Activated CD8-positive, alpha-beta memory T cell treated with anti-CD3 and anti-CD28 coated beads for 24 hours (primary cell): ENCODE measurements around the gene ENTPD5.
"Not testable (repeated sequence)": the region's sequence is repeated elsewhere in the genome, so short reads cannot be mapped to it uniquely, and the experiment has no call there.

Source experiments
- DNase-seq: peaks from one replicate; pipeline ENCODE4 v3.0.0-alpha.2; 2020

Gene ENTPD5

DNA sequence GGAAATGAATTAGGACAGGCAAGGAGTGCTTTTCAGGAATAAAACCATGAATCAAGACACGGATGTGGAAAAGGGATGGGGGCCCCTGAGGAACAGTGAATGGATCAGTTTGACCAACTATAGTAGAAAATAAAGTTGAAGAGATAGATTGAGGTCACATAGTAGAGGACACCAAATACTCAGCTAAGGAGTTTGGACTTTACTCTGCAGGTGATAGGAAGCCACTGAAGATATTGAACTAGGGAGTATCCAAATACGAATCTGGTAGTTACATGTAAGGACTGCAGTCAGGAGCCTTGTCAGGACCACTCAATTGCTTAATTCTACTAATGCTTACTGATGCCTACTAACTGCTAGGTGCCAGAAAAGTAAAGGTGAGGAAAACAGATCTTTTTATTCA is 20.4 kb downstream of the ENTPD5 start:
- DNase-seq = no peak

- no peak for DNase-seq
Observed at GRCh38 chr14:73997944-73998447, 21.1 kb downstream of the ENTPD5 start.

- no peak for DNase-seq
Observed at GRCh38 chr14:73997108-73997943, 21.8 kb downstream of the ENTPD5 start.

GRCh38 chr14:73996731-73997107 is 22.4 kb downstream of the ENTPD5 start:
- no peak for DNase-seq

DNA sequence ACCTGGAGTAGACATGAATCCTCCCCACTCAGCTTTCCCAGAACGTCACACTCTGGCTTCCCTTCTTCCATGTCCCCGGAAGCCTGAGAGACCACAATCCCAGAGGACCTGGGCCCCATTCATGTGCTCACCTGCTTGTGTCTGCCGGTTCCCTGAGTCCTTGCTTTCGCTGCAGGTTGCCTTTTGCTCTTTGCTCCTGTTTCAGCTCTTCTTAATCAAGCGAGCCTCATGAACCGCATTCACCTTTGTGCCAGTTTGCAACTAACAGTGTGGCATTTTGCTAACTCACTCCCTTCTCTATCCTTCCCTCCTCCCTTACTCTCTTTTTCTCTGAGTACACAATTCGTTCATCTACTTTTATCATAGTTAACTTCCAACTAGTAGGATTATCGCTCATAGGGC is 23.1 kb downstream of the ENTPD5 start:
- no peak for DNase-seq

DNA sequence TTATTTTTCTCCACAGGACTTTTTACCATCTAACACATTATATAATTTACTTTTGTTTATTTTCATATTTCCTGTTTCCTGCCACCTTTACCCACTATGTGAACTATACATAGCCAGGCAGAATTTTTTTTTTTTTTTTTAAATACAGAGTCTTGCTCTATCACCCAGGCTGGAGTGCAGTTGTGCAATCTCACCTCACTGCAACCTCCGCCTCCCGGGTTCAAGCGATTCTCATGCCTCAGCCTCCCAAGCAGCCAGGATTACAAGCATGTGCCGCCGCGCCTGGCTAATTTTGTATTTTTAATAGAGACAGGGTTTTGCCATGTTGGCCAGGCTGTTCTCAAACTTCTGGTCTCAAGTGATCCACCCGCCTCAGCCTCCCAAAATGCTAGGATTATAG is 24.2 kb downstream of the ENTPD5 start:
- DNase-seq = not testable (repeated sequence)

DNA sequence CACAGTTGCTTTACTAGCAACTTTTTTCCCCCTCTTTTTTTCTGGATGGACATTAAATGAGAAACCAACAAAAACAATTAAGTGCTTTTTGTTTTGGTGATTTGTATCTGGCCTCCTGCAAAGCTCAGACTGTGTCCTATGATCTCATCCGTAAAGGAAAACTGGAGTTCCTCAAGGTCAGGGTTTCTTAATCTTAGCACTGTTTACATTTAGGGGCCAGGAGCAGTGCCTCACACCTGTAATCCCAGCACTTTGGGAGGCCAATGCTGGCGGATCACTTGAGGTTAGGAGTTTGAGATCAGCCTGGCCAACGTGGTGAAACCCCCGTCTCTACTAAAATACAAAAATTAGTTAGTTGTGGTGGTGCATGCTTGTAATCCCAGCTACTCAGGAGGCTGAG is 28.0 kb downstream of the ENTPD5 start:
- DNase-seq = no peak

GRCh38 chr14:73988656-73989055 is 30.4 kb downstream of the ENTPD5 start:
- DNase-seq = not testable (repeated sequence)

- DNase-seq = no peak
Observed at GRCh38 chr14:73988065-73988464, 31.0 kb downstream of the ENTPD5 start.

DNA sequence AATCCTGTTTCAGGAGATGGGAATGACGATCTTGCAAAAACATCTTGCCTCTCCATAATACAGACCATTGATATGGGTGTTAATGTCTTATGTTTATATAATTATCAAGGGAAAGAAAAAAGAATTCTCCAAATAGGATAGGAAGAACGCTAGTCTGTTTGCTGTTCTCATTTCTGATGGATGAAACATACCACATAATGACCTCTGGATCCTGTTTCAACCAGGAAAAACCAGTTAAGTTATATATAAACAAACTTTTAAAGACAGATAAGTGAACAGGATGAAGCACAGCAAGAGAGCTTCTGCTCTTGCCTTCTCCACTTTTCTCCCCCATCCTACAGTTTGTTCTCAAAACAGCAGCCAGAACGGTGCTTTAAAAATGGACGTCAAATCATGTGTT is 41.2 kb downstream of the ENTPD5 start:
- no peak for DNase-seq

DNA sequence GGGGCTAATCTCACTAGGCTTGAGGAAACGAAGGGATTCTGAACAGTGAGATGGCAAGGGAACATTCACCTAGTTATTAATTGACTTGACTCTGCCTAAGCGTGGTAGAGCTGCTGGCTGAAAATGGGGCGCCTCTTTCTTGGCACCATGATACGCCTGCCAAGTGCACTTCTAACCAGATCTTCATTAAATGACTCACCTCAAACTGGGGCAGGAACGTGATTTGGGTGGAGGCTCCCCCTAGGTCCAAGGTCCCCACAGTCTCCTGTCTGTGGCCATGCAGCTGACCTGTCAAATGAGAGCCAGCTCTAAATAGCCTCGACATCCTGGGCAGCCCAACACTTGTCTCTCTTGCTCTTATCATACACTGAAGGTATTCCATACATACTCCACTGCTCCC is 43.0 kb downstream of the ENTPD5 start:
- no peak for DNase-seq

GRCh38 chr14:73973497-73973896 is 45.6 kb downstream of the ENTPD5 start:
- no peak for DNase-seq

GRCh38 chr14:73968885-73969284 is 50.2 kb downstream of the ENTPD5 start:
- no peak for DNase-seq

DNA sequence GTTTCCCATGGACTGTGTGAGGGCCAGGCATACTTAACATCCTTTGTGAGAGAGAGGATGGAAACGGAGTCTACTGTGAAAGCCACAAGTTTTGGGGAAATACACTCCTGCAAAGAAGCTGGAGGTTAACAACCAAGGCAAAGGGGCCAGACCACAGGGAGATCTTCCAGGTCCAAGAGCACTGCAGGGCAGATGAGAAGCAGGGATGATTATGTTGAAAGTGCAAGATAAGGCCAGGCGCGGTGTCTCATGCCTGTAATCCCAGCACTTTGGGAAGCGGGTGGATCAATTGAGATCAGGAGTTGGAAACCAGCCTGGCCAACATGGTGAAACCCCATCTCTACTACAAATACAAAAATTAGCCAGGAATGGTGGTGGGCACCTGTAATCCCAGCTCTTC is 53.9 kb downstream of the ENTPD5 start:
- DNase-seq = no peak

GRCh38 chr14:73961192-73961591 is 57.9 kb downstream of the ENTPD5 start:
- no peak for DNase-seq

DNA sequence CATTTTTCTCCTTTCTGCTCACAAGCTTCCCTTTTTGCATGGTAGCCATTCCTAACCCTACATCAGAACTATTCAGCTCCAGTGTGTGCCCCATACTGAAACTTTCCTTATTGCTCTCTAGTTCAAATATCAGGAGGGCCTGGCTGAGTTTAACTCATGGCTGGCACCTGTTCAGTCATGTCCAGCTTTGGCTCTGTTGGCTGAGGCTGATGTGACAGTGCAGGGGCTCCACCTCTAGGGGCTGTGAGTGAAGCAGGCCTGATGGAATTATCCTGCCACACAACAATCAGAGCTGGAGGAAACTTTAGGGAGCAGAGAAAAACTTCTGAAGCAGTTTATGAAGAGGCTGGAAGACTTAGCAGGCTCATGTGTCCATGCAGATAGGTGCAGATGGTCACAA is 60.5 kb downstream of the ENTPD5 start:
- DNase-seq = no peak

GRCh38 chr14:73955674-73956073 is 63.4 kb downstream of the ENTPD5 start:
- no peak for DNase-seq

GRCh38 chr14:73953731-73954130 is 65.4 kb downstream of the ENTPD5 start:
- no peak for DNase-seq

- DNase-seq = peak; percentile 94
Observed at GRCh38 chr14:73949752-73950734, 69.0 kb downstream of the ENTPD5 start, which contains the start of the genes COQ6 and FAM161B. TSS of gene COQ6 (plus strand) at chr14:73950302. CDS start at chr14:73950333, 31 bp downstream. TSS of gene FAM161B (minus strand) at chr14:73950094. CDS start at chr14:73950026, 68 bp downstream.

GRCh38 chr14:73945159-73945670 is 73.9 kb downstream of the ENTPD5 start:
- DNase-seq = no peak

GRCh38 chr14:73944432-73945158 is 74.5 kb downstream of the ENTPD5 start:
- DNase-seq = no peak

DNA sequence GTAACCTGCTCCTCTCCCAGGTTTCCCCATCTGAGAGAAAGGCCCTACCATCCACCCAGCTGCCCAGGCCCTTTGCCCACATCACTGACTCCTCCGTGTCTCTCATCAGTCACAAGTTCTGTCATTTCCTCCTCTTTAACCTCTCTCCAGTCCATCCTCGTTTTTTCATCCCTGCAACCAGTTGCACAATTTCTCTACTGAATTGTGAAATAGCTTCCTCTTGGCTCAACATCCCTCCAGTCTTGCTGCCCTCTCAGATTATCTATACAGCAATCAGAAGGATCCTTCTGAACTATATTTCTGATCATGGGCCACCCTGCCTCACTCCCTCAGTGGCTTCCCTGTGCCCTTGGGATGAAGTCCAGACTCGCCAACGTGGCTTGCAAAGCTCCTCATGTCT is 76.0 kb downstream of the ENTPD5 start:
- DNase-seq = no peak
